Fibroblast of mammary gland (primary cell): ENCODE results near the gene PRSS53.
"Not testable (repeated sequence)": the region's sequence is repeated elsewhere in the genome, so short reads cannot be mapped to it uniquely, and the experiment has no call there.

ENCODE experiments used
- DNase-seq: peaks from one replicate; pipeline ENCODE4 v3.0.0-alpha.2; 2010; ENCODE audit warnings: low read depth
- H3K4me3 ChIP-seq: 2 replicates; pipeline ENCODE4 v1.5.1; 2011; ENCODE audit warnings: low read depth, mild to moderate bottlenecking, low read length, moderate library complexity; ENCODE audit not compliant: control insufficient read depth
- TF ChIP-seq, protein P1 (sequence below): conservative IDR thresholded peaks from 2 replicates; pipeline ENCODE4 v1.5.1; 2011; ENCODE audit warnings: low read depth, low read length, inconsistent platforms; ENCODE audit not compliant: control insufficient read depth, insufficient read depth

PRSS53 gene

DNA sequence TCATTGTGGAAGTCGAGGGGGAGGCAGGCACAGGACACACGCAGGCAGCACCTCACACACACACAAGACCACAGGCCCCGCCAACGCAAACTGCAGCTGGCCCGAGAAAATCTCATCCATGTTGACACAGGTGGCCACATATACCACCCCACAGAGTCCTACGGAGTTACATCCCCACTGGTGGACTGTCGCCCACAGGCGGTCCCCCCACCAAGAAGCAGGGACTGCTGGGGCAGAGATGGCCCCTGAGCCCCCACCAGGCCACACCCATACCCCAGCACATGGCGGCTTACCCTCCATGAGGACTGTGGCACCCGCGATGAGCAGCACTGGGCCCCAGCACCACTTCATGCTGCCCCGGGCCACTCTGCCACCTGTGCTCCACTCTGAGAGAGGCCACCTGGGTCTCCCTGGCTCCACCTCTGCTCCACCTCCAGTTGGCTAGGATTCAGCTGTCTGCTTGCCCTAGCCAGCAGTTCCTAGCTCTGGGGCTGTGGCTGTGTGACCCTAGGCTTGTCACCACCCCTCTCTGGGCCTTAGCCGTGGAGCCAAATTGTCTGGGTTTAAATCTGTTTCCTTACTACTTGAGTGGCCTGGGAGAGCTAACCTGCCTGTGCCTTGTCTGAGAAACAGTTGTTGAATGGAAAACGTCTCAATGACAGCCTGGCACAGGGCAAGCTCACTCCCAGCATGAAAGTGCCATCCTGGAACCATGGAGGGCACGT, at the start of gene PRSS53:
TSS of gene PRSS53 (minus strand) at position 485 of the 725 bp plus-strand sequence. CDS start at position 351, 134 bp downstream.
- DNase-seq: no peak
- TF ChIP-seq, protein P1, sequence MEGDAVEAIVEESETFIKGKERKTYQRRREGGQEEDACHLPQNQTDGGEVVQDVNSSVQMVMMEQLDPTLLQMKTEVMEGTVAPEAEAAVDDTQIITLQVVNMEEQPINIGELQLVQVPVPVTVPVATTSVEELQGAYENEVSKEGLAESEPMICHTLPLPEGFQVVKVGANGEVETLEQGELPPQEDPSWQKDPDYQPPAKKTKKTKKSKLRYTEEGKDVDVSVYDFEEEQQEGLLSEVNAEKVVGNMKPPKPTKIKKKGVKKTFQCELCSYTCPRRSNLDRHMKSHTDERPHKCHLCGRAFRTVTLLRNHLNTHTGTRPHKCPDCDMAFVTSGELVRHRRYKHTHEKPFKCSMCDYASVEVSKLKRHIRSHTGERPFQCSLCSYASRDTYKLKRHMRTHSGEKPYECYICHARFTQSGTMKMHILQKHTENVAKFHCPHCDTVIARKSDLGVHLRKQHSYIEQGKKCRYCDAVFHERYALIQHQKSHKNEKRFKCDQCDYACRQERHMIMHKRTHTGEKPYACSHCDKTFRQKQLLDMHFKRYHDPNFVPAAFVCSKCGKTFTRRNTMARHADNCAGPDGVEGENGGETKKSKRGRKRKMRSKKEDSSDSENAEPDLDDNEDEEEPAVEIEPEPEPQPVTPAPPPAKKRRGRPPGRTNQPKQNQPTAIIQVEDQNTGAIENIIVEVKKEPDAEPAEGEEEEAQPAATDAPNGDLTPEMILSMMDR: no peak
- no peak within 1 kb of the TSS for H3K4me3 ChIP-seq

DNA sequence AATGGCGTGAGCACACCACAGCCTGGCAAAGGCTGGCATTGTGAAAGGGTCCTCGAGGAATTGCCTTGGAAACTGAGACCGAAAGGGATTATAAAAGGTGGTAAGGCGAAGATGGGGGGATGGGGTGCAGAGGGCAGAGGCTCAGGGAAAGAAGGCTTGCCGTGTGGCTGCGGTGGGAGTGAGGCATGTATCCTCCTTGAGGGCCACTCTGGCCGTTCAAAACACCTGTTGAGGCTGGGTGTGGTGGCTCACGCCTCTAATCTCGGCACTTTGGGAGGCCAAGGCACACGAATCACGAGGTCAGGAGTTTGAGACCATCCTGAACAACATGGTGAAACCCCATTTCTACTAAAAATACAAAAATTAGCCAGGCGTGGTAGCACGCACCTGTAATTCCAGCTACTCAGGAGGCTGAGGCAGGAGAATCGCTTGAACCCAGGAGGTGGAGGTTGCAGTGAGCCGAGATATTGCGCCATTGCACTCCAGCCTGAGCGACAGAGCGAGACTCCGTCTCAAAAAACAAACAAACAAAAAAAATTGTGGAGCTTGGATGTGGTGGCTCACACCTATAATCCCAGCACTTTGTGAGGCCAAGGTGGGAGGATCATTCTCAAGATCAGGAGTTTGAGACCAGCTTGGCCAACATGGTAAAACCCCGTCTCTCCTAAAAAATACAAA, 48.2 kb upstream of the PRSS53 start:
- not testable (repeated sequence) for H3K4me3 ChIP-seq

DNA sequence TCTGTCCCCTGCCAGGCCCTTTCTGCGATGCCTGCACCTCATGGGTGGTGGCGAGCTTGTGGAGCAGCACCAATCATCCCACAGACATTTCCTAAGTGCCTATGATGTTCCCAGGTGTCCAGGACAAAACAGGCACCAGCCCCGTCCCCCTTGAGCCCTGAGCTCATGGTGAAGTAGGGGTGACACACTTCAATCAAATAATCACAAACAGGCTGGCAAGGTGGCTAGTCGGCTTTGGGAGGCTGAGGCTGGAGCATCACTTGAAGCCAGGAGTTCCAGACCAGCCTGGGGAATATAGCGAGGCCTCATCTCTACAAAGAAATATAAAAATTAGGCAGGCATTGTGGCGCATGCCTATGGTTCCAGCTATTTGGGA, 47.5 kb upstream of the PRSS53 start:
- no peak for DNase-seq
- no peak overlapping the region for H3K4me3 ChIP-seq
- TF ChIP-seq, protein P1: no peak

More for the DNA sequence above, 48.2 kb upstream of the PRSS53 start:
- DNase-seq: not testable (repeated sequence)

DNA sequence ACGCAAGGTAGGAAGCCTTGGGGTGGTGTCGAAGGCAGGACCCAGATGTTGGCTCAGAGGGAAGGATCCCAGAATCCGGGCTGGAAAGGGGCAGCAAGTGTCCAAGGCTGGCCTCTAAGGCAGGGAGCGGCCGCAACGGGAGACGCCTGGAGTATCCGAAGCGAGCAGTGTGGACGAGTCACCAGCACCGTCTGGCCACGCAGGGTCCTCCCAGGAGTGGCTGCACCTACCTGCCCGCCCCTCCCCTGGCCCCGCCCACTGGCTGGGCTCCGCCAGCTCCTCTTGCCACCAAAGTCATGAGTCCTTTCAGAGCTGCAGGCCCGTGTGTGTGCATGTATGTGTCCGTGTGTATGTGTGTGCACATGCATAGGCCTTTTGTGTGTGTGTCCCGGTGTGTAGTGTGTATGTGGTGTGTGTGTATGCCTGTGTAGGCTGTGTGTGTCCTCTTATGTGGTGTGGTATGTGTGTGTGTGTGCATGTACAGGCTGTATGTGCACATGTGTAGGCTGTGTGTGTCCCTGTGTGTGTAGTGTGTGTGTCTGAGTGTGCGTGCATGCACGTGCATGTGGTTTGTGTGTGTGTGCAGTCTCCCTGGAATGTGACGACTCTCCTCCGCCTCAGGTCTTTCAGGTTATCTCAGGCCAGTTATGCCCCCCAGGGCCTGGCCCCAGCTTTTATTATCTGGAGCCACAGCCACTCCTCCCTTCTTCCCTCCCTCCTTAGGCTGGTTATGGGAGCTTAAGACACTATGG, 47.0 kb upstream of the PRSS53 start, which contains the start of gene PRSS8:
TSS of gene PRSS8 (minus strand) at position 193 of the 752 bp plus-strand sequence. CDS start 229 bp downstream, outside the sequence.
- no peak within 1 kb of the TSS for H3K4me3 ChIP-seq
- TF ChIP-seq, protein P1: no peak
- DNase-seq: no peak

DNA sequence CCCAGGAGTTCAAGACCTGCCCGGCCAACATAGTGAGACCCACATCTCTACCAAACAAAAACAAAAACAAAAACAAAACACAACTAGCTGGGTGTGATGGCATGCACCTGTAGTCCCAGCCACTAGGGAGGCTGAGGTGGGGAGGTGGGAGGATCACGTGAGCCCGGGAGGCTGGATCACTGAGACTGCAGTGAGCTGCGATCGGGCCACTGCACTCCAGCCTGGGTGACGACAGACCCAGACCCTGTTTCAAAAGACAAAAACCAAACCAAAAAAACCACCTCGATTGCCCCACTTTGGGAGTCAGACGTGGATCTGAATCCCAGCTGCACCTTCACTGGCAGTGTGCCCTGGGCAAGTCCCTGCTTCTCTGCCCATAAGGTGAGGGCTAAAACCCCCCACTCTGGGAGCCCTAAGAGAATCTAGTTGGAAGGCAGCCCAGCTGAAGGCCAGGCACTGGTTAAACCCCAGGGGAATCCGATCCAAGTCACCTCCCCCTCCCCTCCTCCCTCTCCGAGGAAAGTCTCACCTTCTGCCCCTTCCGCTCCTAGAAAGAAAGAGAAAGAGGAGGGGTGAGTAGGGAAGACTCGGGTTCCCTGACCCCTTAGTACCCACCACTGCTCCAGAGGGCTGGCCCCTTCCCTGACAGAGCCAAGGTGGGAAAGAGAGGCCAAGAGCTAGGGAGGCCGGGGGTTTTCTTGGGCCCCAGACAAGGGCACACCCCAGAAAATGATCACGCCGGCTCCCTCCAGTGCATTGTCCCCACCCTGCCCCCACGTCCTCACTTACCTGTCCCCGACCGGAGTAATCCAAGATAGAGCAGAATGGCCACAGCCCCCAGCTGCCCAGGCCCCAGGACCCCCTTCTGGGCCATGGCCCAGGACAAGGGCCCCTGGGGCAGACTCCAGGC, 46.1 kb upstream of the PRSS53 start:
- no peak overlapping the region for H3K4me3 ChIP-seq
- no peak for DNase-seq
- TF ChIP-seq, protein P1: no peak

DNA sequence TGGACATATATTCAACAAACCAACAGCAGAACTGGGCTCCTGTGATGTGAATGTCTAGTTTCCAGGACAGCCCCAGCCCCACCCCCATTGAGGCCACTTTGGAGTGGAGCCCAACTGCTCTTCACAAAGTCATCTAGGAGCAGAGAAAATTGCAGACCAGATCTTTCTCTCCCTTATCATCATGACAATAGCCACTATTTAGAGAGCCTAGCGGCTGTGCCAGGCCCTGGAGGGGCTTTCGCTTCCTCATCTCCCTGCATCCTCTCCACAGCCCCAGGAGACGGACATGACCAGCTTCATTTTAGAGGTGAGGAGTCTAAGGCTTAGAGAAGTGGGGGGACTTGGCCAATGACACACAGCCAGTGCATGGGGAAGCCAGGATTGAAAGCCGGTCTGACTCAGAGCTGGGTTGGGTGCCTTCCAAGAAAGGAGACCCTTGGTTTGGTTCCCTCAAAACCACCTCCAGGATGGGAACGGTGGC, 45.4 kb upstream of the PRSS53 start:
- TF ChIP-seq, protein P1: no peak
- DNase-seq: peak; percentile 16
- H3K4me3 ChIP-seq: no peak overlapping the region
